HG03066 (cell line): ENCODE results near the gene SIGLEC6.

Experiments
- ATAC-seq: cut with Tn5 transposase; IDR thresholded peaks from one replicate; pipeline ENCODE4 v1.9.1; 2021; ENCODE audit warnings: low read depth; ENCODE audit not compliant: unreplicated experiment

SIGLEC6 gene

DNA sequence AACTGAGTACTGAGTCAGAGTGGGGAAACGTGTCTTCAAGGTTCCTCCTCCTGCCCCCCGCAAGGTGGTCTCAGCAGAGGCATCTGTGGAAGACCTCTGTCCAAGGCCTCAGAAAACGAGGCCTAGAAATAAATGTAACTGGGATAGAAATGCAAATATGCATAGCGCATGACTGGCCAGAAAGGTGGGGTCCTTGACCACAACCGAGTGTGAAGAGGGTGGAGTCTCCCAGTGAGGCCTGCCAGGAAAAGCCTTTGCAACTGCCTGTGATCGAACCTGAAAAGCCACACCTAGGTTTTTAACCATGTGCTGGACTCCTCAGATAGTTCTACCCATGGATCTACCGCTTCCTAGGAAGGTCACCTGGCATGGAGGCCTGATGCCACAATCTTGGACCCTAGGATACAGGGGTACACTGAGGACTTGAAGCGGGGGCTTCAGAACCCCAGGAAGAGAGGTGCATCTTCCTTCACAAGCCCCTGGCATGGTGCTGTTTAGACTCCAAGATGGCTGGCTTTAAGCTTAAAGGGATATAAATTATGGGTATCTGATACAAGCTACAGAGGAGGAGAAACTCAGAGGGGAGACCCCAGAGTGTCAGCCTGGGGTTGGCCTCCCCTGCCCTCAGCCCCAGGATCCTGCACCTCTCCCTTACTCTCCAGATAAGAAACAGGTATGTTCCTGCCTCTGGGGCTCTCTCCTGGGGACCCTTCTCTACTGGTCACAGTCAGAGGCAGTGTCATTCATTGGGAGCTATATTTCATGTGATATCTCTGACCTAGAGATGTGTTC, 18.3 kb upstream of the SIGLEC6 start:
- no peak for ATAC-seq

DNA sequence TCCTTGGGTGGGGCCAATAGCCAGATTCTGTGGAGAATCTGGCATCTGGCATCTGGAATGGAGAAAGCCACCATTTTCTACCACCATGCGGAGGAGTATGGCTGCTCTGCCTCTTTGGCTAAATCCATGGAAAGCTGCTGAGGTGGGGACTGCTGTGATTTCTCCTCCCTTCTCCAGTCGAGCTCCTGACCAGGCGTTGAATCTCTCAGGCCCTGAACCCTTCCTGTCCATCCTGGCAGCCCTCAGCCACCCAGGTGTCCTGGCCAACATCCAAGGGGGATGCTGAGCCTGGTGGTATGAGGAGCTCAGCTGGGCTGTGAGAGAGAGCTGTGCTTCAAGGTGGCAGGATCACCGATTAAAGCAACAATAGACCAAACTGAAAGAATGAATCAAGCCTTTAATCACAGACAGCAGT, 17.4 kb upstream of the SIGLEC6 start:
- ATAC-seq: no peak

DNA sequence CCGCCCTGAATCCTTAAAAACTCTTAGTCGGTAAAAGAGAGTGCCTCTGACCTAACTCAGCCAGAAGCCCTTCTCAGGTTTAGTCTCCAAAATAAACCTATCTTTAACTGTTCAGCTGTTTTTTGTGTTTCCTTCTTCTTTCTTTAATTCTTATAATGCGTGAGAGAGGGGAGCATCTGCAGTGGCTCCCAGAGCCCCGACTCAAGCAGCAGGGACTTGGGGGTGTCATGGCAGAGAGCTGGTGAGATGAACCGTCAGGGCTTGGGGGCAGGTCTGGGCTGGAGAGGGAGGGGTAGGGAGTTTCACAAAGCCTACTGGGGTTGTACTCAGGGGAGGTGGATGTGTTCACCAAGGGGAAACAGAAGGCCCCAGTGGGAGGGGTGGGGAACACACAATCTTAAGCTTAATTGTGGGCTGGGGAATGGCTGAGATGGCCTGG, 16.8 kb upstream of the SIGLEC6 start:
- ATAC-seq: no peak

DNA sequence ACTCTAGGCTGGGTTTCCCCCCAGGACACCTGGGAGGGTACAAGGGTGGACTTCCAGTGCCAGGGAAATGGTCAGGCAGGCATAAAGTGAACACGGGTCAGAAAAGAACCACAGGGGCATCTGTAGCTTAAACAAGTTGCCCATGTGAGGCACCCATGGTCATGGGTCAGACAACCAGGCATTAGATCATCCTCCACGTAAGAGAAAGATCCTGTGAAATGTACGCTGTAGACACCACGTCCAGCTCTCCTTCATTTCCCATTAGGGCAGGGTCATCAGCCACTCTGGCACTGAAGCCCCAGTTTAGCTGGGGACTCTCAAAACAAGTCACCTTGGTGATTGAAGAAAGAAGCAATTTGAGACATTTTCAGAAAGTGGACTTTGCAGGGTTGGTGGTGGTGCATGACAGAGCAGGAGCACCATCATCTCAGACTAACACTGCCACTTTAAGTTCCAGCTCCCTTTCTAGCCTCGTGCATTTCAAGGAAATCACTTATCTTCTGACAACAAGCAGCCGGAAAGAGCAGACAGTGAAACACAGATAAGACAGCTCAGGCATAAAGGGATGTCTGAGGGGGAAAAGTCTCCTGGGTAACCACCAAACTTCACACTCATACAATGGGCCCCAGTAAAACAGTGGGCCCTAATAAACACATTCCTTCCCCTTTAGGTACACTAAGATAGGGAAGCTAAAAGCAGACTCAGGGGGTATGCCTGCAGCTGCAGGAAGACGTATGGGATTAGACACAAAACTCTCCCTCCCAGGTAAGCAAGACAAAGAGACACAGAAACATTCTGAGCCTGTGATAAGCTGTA, 16.1 kb upstream of the SIGLEC6 start:
- no peak for ATAC-seq

- ATAC-seq: no peak
Observed at GRCh38 chr19:51546650-51547396, 15.4 kb upstream of the SIGLEC6 start.

DNA sequence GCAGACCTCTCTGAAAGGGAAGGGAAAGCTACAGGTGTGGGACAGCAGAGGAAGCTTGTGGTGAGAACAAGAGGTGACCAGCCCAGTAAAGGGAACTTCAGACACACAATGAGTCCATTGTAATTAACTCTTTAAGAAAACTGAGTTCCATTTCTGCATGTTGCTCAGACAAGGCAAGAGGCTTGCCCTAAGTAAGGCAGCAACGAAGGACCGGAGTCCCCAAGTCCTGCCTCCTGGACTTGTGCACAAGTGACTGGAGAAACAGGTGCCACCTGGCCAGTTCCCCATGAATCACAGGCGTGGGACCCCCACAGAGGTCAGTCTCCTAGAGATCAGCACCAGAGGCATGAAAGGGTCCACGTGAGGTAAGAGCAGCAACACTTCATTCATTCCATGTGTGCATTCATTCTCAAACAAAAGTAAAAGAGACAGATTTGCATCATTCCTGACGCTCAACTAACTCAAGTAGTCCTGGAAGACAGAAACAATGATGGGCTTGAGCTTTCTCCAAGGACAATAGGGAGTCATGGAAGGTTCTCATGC, 14.7 kb upstream of the SIGLEC6 start:
- no peak for ATAC-seq

DNA sequence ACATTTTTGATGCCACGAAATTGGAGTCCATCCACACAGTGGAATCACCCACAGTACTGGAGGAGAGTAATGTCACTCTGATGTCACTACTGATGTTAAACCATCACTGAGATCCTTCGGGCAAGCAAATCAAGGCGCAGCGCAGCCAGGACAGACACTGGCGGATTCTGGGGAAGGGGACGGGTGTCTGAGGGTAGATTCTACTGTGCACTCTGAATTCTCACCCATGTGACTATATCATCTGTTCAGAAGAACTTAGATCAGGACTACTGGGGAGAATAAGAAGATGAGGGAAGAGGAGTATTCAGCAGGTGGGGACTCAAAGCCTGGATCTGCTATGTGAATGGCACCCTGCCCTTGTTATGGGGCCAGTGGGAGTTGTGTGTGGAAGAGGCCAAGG, 12.6 kb upstream of the SIGLEC6 start:
- ATAC-seq: no peak

DNA sequence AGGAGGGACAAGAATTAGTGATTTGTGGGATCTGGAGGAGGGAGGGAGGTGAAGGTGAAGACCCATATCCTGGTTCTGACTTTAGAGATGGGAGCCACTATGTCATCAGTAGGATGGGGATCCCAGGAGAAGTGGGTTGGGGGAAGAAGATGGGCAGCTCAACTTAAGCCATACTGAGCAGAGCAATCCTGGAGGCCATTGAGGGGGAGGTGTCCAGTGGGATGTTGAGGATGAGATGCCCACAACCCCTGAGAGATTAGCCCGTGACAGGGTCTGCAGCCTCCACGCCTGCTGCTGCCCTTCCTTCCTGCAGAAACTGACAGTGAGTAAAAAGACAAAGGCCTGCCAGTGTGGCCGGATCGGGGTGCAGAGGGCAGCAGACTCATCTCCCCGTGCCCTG, 11.2 kb upstream of the SIGLEC6 start:
- ATAC-seq: no peak

- no peak for ATAC-seq
Observed at GRCh38 chr19:51541458-51542357, 10.2 kb upstream of the SIGLEC6 start.

- ATAC-seq: no peak
Observed at GRCh38 chr19:51539821-51540366, 8.4 kb upstream of the SIGLEC6 start.

- ATAC-seq: no peak
Observed at GRCh38 chr19:51535535-51535934, 4.1 kb upstream of the SIGLEC6 start.

DNA sequence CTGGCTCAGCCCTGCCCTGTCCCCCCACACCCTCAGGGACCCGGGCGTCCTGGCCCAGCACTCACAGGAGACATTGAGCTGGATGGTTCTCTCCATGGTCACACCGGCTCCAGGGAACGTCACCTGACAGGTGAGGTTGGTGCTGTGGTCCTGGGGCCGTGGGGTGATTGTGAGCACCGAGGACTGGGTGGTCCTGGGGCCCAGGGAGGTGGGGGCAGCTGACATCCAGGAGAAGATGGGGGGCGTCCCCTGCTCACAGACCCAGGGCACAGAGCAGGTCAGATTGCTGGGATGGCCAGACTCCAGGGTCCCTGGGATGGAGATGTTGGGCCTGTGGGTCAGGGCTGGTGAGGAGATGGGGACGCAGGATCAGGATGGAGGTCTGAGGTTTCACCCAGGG, 854 bp downstream of the SIGLEC6 start:
- ATAC-seq: no peak

- ATAC-seq: no peak
Observed at GRCh38 chr19:51529301-51529700, 2.2 kb downstream of the SIGLEC6 start.

DNA sequence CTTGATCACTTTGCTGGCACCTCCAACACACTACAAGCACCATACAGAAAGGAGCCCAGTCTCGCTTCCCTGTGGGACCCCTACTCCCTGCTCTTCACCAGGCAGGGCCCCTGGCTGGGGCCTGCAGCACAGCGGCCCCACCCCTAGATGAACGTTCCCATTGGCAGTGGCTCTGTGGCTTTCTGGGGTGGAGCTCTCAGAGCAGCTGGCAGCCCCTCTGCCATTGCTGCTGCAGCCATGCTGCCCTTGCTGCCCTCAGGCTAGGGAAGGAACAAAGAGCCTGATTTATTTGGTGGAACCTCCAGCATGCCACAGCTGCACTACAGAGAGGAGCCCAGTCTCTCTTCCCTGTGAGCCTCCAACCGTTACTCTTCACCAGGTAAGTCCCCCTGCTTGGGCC, 5.8 kb downstream of the SIGLEC6 start:
- ATAC-seq: no peak

GRCh38 chr19:51524666-51525264, 6.7 kb downstream of the SIGLEC6 start:
- ATAC-seq: no peak

DNA sequence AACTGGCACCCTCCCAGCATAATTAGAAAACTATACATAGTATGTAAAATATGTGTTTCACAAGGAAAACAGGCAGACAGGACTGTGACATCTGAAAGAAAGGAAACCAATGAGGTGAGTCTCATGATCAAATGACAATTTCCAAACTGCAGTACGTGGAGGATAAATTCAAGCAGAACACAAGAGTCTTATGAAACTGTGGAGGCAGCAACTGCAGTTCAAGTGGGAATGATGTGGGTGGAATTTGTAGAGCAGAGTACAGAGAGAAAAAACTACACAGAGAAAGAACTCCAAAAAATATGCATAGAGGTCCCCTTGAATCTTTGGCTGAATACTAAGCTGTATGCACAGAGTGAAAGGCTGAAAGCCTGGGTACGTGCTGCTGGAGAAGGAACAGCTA, 9.7 kb downstream of the SIGLEC6 start:
- ATAC-seq: no peak

DNA sequence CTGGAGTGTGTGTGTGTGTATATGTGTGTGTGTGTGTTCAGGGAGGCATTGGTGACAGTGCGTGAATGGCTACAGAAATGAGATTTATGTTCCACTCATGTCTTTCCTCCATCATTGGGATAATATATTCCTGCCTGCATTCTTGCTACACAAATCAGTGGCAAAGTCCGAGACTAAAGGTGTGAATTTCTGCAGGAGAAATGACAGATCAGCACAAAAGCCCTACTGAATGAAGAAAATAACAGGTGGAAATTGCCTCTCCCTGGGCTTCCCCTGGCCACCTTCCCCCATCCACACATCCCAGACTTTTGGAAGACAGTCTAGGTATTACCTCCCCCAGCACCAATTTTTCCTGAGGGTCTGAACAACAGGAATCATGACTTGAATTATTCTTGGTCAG, 10.1 kb downstream of the SIGLEC6 start:
- ATAC-seq: no peak

GRCh38 chr19:51520728-51521127, 10.7 kb downstream of the SIGLEC6 start:
- ATAC-seq: no peak

- no peak for ATAC-seq
Observed at GRCh38 chr19:51514866-51515481, 16.5 kb downstream of the SIGLEC6 start.
